ENCODE results near the gene STXBP6.
"Not testable (repeated sequence)": the region's sequence is repeated elsewhere in the genome, so short reads cannot be mapped to it uniquely, and the experiment has no call there.

The STXBP6 gene

GRCh38 chr14:24814944-24815343 is 235.0 kb downstream of the STXBP6 start:
- no peaks in the 10 kb centered on the region for H3K36me3 ChIP-seq (ENCODE audit: control insufficient read depth, insufficient read depth, low read length)
- H3K27me3 ChIP-seq (ENCODE audit: control insufficient read depth, insufficient read depth, low read length) = no peaks in the 10 kb centered on the region
- no peak overlapping the region for H3K4me3 ChIP-seq (ENCODE audit: low read length)
- H3K9ac ChIP-seq (ENCODE audit: low read length) = no peak overlapping the region
- peaks cover 55% of the 10 kb centered on the region for H3K4me1 ChIP-seq (ENCODE audit: control insufficient read depth, insufficient read depth, low read length)
- no peaks in the 10 kb centered on the region for H3K9me3 ChIP-seq (ENCODE audit: control insufficient read depth, low read length)

- H3K4me1 ChIP-seq (ENCODE audit: control insufficient read depth, insufficient read depth, low read length) = peaks cover 55% of the 10 kb centered on the region
Measured at GRCh38 chr14:24814346-24814745, 235.6 kb downstream of the STXBP6 start.

GRCh38 chr14:24813819-24814259 is 236.1 kb downstream of the STXBP6 start:
- H3K36me3 ChIP-seq (ENCODE audit: control insufficient read depth, insufficient read depth, low read length) = no peaks in the 10 kb centered on the region
- no peaks in the 10 kb centered on the region for H3K9me3 ChIP-seq (ENCODE audit: control insufficient read depth, low read length)
- no peak overlapping the region for H3K4me3 ChIP-seq (ENCODE audit: low read length)
- peaks cover 58% of the 10 kb centered on the region for H3K4me1 ChIP-seq (ENCODE audit: control insufficient read depth, insufficient read depth, low read length)
- H3K27me3 ChIP-seq (ENCODE audit: control insufficient read depth, insufficient read depth, low read length) = no peaks in the 10 kb centered on the region
- no peak overlapping the region for H3K9ac ChIP-seq (ENCODE audit: low read length)

More at GRCh38 chr14:24814346-24814745, 235.6 kb downstream of the STXBP6 start:
- H3K9ac ChIP-seq (ENCODE audit: low read length) = no peak overlapping the region
- no peaks in the 10 kb centered on the region for H3K27me3 ChIP-seq (ENCODE audit: control insufficient read depth, insufficient read depth, low read length)
- H3K9me3 ChIP-seq (ENCODE audit: control insufficient read depth, low read length) = no peaks in the 10 kb centered on the region
- H3K36me3 ChIP-seq (ENCODE audit: control insufficient read depth, insufficient read depth, low read length) = no peaks in the 10 kb centered on the region
- H3K4me3 ChIP-seq (ENCODE audit: low read length) = no peak overlapping the region

- Histone ChIP-seq H3K27me3 (ENCODE audit: control insufficient read depth, insufficient read depth, low read length) (no peaks in the 10 kb centered on the region), H3K4me3 (ENCODE audit: low read length) (no peak overlapping the region), H3K9me3 (ENCODE audit: control insufficient read depth, low read length) (no peaks in the 10 kb centered on the region), H3K36me3 (ENCODE audit: control insufficient read depth, insufficient read depth, low read length) (no peaks in the 10 kb centered on the region), H3K9ac (ENCODE audit: low read length) (no peak overlapping the region), H3K4me1 (ENCODE audit: control insufficient read depth, insufficient read depth, low read length) (peaks cover 57% of the 10 kb centered on the region)
Measured at GRCh38 chr14:24813089-24813815, 236.7 kb downstream of the STXBP6 start.

GRCh38 chr14:24809135-24809534 is 240.8 kb downstream of the STXBP6 start:
- H3K4me3 ChIP-seq (ENCODE audit: low read length) = no peak overlapping the region
- H3K27me3 ChIP-seq (ENCODE audit: control insufficient read depth, insufficient read depth, low read length) = no peaks in the 10 kb centered on the region
- no peak overlapping the region for H3K9ac ChIP-seq (ENCODE audit: low read length)
- no peaks in the 10 kb centered on the region for H3K36me3 ChIP-seq (ENCODE audit: control insufficient read depth, insufficient read depth, low read length)
- peaks cover 44% of the 10 kb centered on the region for H3K4me1 ChIP-seq (ENCODE audit: control insufficient read depth, insufficient read depth, low read length)
- H3K9me3 ChIP-seq (ENCODE audit: control insufficient read depth, low read length) = no peaks in the 10 kb centered on the region

GRCh38 chr14:24808412-24808811 is 241.5 kb downstream of the STXBP6 start:
- Histone ChIP-seq H3K27me3 (ENCODE audit: control insufficient read depth, insufficient read depth, low read length) (no peaks in the 10 kb centered on the region), H3K36me3 (ENCODE audit: control insufficient read depth, insufficient read depth, low read length) (no peaks in the 10 kb centered on the region), H3K4me3 (ENCODE audit: low read length) (no peak overlapping the region), H3K4me1 (ENCODE audit: control insufficient read depth, insufficient read depth, low read length) (peaks cover 37% of the 10 kb centered on the region), H3K9me3 (ENCODE audit: control insufficient read depth, low read length) (no peaks in the 10 kb centered on the region), H3K9ac (ENCODE audit: low read length) (no peak overlapping the region)

GRCh38 chr14:24806061-24806678 is 243.8 kb downstream of the STXBP6 start:
- Histone ChIP-seq H3K9me3 (ENCODE audit: control insufficient read depth, low read length) (no peaks in the 10 kb centered on the region), H3K4me3 (ENCODE audit: low read length) (no peak overlapping the region), H3K36me3 (ENCODE audit: control insufficient read depth, insufficient read depth, low read length) (no peaks in the 10 kb centered on the region), H3K27me3 (ENCODE audit: control insufficient read depth, insufficient read depth, low read length) (no peaks in the 10 kb centered on the region), H3K4me1 (ENCODE audit: control insufficient read depth, insufficient read depth, low read length) (peaks cover 30% of the 10 kb centered on the region), H3K9ac (ENCODE audit: low read length) (no peak overlapping the region)

GRCh38 chr14:24804552-24805212 is 245.3 kb downstream of the STXBP6 start:
- Histone ChIP-seq H3K36me3 (ENCODE audit: control insufficient read depth, insufficient read depth, low read length) (no peaks in the 10 kb centered on the region), H3K9ac (ENCODE audit: low read length) (no peak overlapping the region), H3K4me1 (ENCODE audit: control insufficient read depth, insufficient read depth, low read length) (peaks cover 26% of the 10 kb centered on the region), H3K4me3 (ENCODE audit: low read length) (no peak overlapping the region), H3K27me3 (ENCODE audit: control insufficient read depth, insufficient read depth, low read length) (no peaks in the 10 kb centered on the region), H3K9me3 (ENCODE audit: control insufficient read depth, low read length) (no peaks in the 10 kb centered on the region)

GRCh38 chr14:24803933-24804494 is 245.9 kb downstream of the STXBP6 start:
- Histone ChIP-seq H3K4me3 (ENCODE audit: low read length) (no peak overlapping the region), H3K27me3 (ENCODE audit: control insufficient read depth, insufficient read depth, low read length) (no peaks in the 10 kb centered on the region), H3K9ac (ENCODE audit: low read length) (no peak overlapping the region), H3K4me1 (ENCODE audit: control insufficient read depth, insufficient read depth, low read length) (peaks cover 24% of the 10 kb centered on the region), H3K9me3 (ENCODE audit: control insufficient read depth, low read length) (no peaks in the 10 kb centered on the region), H3K36me3 (ENCODE audit: control insufficient read depth, insufficient read depth, low read length) (no peaks in the 10 kb centered on the region)

GRCh38 chr14:24803426-24803825 is 246.5 kb downstream of the STXBP6 start:
- H3K4me3 ChIP-seq (ENCODE audit: low read length); H3K27me3 ChIP-seq (ENCODE audit: control insufficient read depth, insufficient read depth, low read length); H3K36me3 ChIP-seq (ENCODE audit: control insufficient read depth, insufficient read depth, low read length); H3K9me3 ChIP-seq (ENCODE audit: control insufficient read depth, low read length); H3K9ac ChIP-seq (ENCODE audit: low read length): not testable (repeated sequence)
- H3K4me1 ChIP-seq (ENCODE audit: control insufficient read depth, insufficient read depth, low read length) = peaks cover 20% of the 10 kb centered on the region

- H3K9me3 ChIP-seq (ENCODE audit: control insufficient read depth, low read length) = no peaks in the 10 kb centered on the region
Measured at GRCh38 chr14:24802236-24802635, 247.7 kb downstream of the STXBP6 start.

GRCh38 chr14:24801024-24801423 is 248.9 kb downstream of the STXBP6 start:
- Histone ChIP-seq H3K27me3 (ENCODE audit: control insufficient read depth, insufficient read depth, low read length) (no peaks in the 10 kb centered on the region), H3K4me1 (ENCODE audit: control insufficient read depth, insufficient read depth, low read length) (peaks cover 13% of the 10 kb centered on the region), H3K4me3 (ENCODE audit: low read length) (no peak overlapping the region), H3K36me3 (ENCODE audit: control insufficient read depth, insufficient read depth, low read length) (no peaks in the 10 kb centered on the region), H3K9ac (ENCODE audit: low read length) (no peak overlapping the region), H3K9me3 (ENCODE audit: control insufficient read depth, low read length) (no peaks in the 10 kb centered on the region)

More at GRCh38 chr14:24802236-24802635, 247.7 kb downstream of the STXBP6 start:
- Histone ChIP-seq H3K9ac (ENCODE audit: low read length) (no peak overlapping the region), H3K4me1 (ENCODE audit: control insufficient read depth, insufficient read depth, low read length) (peaks cover 20% of the 10 kb centered on the region), H3K4me3 (ENCODE audit: low read length) (no peak overlapping the region), H3K27me3 (ENCODE audit: control insufficient read depth, insufficient read depth, low read length) (no peaks in the 10 kb centered on the region), H3K36me3 (ENCODE audit: control insufficient read depth, insufficient read depth, low read length) (no peaks in the 10 kb centered on the region)

Data from mucosa of stomach (tissue), 1 donor.